Measurements from ENCODE around the gene NME9.
"Not testable (repeated sequence)": the region's sequence is repeated elsewhere in the genome, so short reads cannot be mapped to it uniquely, and the experiment has no call there.

NME9 gene

DNA sequence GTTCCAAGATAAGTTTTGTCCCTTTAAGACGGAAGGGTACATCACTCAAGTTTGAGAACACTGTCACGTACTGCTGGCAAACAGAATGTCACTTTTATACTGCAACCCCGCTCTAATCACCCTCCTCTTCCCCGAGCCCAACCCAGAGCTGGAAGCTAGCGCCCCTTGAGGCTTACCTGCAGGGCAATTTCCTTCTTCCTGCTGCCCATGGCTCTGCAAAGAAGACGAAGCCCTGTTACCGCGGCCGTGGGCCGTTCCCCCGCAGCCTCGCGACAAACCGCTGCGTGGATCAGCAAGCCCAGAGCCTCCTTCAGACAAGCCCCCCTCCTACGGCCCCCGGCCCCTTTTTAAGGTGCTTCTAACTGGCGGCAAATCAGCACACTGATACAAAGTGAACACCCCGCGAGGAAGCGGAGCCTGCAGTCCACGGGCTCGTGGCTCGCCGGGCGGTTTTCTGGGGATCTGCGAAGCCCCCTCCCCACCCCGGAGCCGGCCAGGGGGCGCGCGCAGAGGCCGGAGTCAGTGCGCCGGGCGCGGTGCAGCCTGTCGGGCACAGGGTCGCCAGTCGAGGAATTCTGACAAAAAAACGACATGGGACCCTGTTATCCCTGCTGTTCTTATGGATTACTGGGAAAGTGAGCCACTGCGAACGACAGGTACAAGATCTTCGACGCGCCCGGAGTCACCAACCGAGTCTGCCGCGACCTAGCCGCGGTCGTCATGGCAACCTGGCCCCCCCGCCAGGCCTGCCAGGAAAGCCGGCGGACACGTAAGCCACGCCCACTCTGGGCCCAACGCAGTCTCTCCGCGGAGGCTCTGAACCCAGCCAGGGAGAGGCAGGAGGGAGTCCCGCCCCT is at the start of gene NME9:
Gene NME9, minus strand, starts transcription at position 725 of the 857 bp plus-strand sequence. Its CDS starts 516 bp downstream, at position 209.
- peak; percentile 87 to 91 for DNase-seq

GRCh38 chr3:138378990-138379389 is 49.3 kb upstream of the NME9 start:
- DNase-seq = no peak

DNA sequence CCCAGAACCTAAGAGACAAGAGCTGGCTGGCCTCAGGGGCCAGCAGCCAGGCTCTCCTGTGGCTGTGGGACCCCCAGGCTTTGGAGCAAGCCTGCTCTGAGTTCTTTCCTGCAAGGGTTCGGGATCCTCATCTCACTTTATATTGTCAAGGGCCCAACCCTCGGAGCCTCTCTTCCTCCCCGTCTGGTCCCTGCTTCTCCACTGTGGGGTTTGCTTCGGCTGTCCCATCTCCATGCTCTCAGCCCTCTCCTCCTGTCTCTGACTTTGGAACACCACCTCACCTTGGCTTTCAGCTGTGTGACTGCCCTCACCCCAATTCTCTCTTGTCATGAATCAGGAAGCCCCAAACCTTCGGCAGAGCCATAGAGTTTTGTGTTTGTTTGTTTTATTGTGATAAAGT is 48.7 kb upstream of the NME9 start:
- DNase-seq = no peak

DNA sequence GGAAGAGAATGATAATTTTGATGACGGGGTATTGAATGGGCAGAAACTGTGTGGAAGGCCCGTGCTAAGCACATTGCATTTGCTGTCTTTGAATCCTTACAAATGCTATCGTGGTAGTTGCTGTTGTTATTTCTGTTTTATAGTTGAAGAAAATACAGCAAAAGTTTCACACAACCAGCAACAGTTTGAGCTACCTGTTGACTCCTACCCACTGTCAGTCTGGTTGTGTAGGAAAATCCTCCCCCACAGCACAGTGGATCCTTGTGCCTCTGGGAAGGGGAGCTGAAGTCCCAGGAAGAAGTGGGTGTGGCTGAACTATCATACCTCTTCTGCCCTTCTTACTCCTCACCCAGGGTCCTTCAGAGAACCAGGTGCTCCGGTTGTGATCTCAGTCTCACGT is 48.2 kb upstream of the NME9 start:
- DNase-seq = no peak

DNA sequence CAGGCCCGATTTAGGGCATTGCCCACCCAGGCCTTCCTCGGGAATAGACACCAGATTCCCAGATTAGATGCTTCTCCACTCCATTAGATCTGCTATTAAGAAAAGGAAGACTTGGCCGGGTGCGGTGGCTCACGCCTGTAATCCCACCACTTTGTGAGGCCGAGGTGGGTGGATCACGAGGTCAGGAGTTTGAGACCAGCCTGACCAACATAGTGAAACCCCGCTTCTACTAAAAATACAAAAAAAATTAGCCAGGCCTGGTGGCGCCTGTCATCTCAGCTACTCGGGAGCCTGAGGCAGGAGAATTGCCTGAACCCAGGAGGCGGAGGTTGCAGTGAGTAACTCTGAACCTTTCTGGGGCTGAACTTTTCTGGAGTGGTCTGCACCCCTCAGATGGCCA is 47.6 kb upstream of the NME9 start:
- DNase-seq = not testable (repeated sequence)

- no peak for DNase-seq
These were observed 47.0 kb upstream of the NME9 start for GRCh38 chr3:138376663-138377062.

- DNase-seq = no peak
These were observed 45.8 kb upstream of the NME9 start for GRCh38 chr3:138375447-138375846.

DNA sequence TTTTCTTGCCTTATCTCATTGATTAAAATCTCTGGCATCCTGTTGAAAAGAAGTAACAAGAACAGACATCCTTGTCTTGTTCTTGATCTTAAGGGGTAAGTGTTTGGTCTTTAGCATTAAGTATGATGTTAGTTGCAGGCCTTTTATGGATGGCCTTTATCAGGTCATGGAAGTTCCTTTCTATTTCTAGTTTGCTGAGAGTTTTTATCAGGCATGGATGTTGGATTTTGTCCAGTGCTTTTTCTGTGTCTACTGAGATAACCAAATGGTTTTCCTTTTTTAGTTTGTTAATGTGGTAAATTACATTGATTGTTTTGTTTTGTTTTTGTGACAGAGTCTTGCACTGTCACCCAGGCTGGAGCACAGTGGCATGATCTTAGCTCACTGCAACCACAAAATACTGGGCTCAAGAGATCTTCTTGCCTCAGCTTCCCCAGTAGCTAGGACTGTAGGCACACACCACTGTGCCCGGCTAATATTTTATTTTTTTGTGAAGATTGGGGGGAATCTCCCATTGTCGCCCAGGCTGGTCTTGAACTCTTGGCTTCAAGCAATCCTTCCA is 45.0 kb upstream of the NME9 start:
- DNase-seq = no peak

DNA sequence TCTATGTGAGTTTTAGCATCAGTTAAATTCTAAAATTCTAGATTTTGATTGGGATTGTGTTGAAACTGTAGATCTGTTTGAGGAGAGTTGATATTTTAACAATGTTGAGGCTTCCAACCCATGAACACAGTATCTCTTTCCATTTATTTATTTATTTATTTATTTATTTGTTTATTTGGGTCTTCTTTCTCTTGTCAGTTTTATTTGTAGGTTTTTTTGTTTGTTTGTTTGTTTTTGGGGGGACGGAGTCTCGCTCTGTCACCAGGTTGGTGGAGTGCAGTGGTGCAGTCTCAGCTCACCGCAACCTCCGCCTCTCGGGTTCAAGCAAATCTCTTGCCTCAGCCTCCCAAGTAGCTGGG is 44.1 kb upstream of the NME9 start:
- DNase-seq = no peak

- DNase-seq = no peak
These were observed 43.6 kb upstream of the NME9 start for GRCh38 chr3:138373087-138373735.

GRCh38 chr3:138371070-138371965 is 41.7 kb upstream of the NME9 start:
- DNase-seq = no peak

DNA sequence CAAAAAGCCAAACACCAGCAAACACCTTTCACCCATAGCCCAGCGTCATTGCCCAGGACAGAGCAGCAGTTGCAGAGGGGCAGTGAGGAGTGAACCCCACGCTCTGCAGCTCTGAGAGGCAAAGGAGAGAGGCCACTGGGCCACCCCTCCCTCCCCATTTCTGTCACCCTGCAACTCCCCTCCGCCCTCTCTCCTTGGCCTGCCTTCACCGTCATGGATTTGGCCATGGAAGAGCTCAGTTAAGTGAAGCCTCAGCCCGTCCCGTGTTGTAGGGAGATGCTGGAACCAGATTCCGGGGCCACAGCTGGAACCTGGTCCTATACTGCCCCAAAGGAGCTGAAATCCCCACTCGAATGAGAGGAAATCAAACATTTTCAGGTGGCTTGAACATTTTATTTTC is 40.7 kb upstream of the NME9 start:
- no peak for DNase-seq

- DNase-seq = no peak
These were observed 39.7 kb upstream of the NME9 start for GRCh38 chr3:138369151-138369900.

GRCh38 chr3:138367911-138368310 is 38.3 kb upstream of the NME9 start:
- DNase-seq = no peak

DNA sequence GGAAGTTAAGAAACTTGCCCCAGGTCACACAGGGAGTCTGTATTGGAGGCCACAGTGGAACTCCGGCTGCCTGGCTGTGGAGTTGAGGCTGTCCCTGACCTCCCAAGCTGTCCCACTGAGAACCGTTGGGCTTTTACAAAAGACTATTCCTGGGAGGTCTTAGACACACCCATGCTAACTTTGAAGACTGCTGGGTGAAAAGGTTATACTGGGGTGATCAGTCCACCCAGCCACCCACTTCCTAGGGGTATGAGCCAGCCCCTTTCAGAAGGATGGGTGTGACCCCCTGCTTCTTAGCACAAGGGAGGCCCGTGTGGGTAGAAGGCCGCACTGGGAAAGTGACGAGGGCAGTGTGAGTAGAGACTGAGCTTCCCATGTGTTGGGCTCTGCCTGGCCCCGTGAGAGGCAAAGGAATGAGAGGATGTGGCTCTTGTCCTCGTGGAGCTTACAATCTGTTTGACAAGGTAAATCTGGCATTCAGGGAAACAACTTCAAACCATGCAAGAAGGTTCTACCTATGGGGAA is 37.7 kb upstream of the NME9 start:
- DNase-seq = no peak

DNA sequence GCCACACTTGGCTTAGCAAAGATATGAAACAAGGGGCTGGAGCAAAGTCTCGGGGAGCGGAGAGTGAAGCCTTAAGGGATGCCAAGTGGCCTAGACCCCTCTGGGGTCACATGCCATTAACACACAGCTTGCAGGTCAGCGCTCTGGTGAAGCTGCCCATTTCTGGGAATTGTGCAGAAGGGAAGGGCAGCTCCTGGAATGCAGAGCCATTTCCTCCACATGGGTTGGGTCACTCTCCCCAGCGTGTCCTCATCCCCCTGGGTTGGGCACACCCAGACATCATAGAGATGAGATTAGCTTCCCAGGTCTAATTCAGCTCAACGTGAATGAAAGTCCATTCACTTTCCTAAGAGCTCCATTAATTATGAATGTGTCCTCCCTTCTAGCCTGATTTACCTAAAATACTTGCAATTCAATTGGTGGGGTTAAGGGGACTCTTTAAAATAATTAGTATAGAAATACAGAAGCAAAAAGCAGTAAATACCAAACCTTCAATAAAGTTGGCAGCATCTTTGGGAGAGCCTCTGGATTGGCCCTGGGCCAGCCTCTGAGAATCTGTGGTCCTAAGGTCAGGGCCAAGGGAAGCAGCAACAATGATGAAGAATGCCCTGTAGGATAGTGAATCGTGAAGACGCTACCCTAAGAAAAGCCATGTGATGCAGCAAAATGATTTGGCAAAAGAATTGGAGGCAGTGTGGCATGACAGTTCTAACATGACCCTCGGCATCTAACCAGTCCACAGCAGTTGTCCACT is 36.5 kb upstream of the NME9 start:
- DNase-seq = no peak

GRCh38 chr3:138365253-138365555 is 35.6 kb upstream of the NME9 start:
- DNase-seq = no peak

GRCh38 chr3:138364356-138365252 is 35.0 kb upstream of the NME9 start:
- no peak for DNase-seq

DNA sequence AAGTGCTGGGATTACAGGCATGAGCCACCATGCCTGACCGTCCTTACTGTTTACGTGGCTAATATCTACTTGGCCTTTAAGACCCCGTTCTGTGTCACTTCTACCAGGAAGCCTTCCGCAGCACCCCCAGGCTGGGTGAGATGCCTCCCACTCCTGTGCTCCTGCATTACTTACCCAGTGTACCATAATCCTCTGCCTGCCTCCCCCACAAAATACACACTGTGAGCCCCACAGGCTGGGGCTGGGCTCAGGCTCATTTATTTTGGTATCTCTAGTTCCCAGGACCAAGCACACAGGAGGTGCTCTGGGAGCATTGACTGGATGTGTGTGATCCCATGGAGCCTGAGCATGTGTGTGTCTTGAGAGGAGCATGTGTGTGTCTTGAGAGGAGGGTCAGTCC is 33.7 kb upstream of the NME9 start:
- no peak for DNase-seq

DNA sequence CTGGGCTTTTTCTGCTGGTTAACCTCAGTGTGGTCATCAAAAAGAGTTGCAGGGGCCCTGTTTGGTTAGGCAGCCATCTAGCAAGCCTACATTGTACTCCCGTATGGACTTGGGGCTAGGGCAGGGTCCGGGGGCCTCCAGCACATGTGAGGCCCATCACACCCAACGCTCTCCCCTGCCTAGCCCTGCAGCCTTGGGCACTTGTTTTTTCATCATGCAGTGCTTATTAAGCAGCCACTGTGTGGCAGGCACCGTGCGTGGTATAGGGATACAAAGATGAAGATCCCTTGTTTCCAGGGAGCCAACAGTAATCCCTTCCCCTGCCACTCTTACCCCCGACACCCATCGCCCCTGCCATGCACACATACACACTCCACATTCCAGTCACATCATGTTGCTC is 32.9 kb upstream of the NME9 start:
- DNase-seq = no peak
